SK-N-SH treated with all-trans-retinoic acid at 6 μM for 48 hours (cell line): ENCODE data around the gene MOV10L1.

ENCODE experiments used
- ATAC-seq: fragments of 200-7000 bp; cut with Tn5 transposase; 3 replicates; pipeline ENCODE4 v1.9.1; 2020; ENCODE audit warnings: mild to moderate bottlenecking, moderate library complexity
- ARNTL ChIP-seq: fragments of 450-650 bp; formaldehyde crosslinking; IDR thresholded peaks from 2 replicates; pipeline ENCODE4 v1.5.0; 2020; ENCODE audit warnings: low read depth, mild to moderate bottlenecking, moderate library complexity, borderline replicate concordance
- CSDC2 ChIP-seq: fragments of 250-450 bp; sonication (Bioruptor Pico); IDR thresholded peaks from 2 replicates; pipeline ENCODE4 v1.5.0; 2020; ENCODE audit warnings: mild to moderate bottlenecking, moderate library complexity
- CSRNP3 ChIP-seq: fragments of 250-450 bp; sonication (Bioruptor Pico); IDR thresholded peaks from 2 replicates; pipeline ENCODE4 v1.5.1; 2021; ENCODE audit warnings: mild to moderate bottlenecking, moderate library complexity
- ISL1 ChIP-seq: fragments of 250-450 bp; sonication (Bioruptor Pico); IDR thresholded peaks from 2 replicates; pipeline ENCODE4 v2.1.2; 2022; ENCODE audit warnings: mild to moderate bottlenecking, moderate library complexity
- OSR1 ChIP-seq: fragments of 250-450 bp; sonication (Bioruptor Pico); IDR thresholded peaks from 2 replicates; pipeline ENCODE4 v1.8.0; 2022; ENCODE audit warnings: moderate library complexity, mild to moderate bottlenecking, inconsistent platforms
- PATZ1 ChIP-seq: fragments of 250-450 bp; sonication (Bioruptor Pico); IDR thresholded peaks from 2 replicates; pipeline ENCODE4 v1.8.0; 2020; ENCODE audit warnings: mild to moderate bottlenecking, moderate library complexity, borderline replicate concordance
- RARB ChIP-seq: fragments of 250-450 bp; sonication (Bioruptor Pico); IDR thresholded peaks from 2 replicates; pipeline ENCODE4 v1.8.0; 2021; ENCODE audit warnings: mild to moderate bottlenecking, moderate library complexity
- SNAI2 ChIP-seq: fragments of 250-450 bp; sonication (Bioruptor Pico); IDR thresholded peaks from 2 replicates; pipeline ENCODE4 v1.5.0; 2020; ENCODE audit warnings: mild to moderate bottlenecking, moderate library complexity
- TCF4 ChIP-seq: fragments of 250-450 bp; sonication (Bioruptor Pico); IDR thresholded peaks from 2 replicates; pipeline ENCODE4 v1.8.0; 2021; ENCODE audit warnings: mild to moderate bottlenecking, moderate library complexity, borderline replicate concordance
- ZC3H10 ChIP-seq: fragments of 250-450 bp; sonication (Bioruptor Pico); IDR thresholded peaks from 2 replicates; pipeline ENCODE4 v1.5.1; 2021; ENCODE audit warnings: mild to moderate bottlenecking, moderate library complexity
- ZFP30 ChIP-seq: fragments of 450-650 bp; formaldehyde crosslinking; IDR thresholded peaks from 2 replicates; pipeline ENCODE4 v1.5.0; 2022; ENCODE audit warnings: mild to moderate bottlenecking, moderate library complexity
- ZNF565 ChIP-seq: fragments of 450-650 bp; formaldehyde crosslinking; conservative IDR thresholded peaks from 2 replicates; pipeline ENCODE4 v1.5.0; 2020; ENCODE audit warnings: low read depth, mild to moderate bottlenecking, moderate library complexity
- ZNF70 ChIP-seq: fragments of 450-650 bp; formaldehyde crosslinking; IDR thresholded peaks from 2 replicates; pipeline ENCODE4 v1.5.0; 2020; ENCODE audit warnings: mild to moderate bottlenecking, moderate library complexity
- TF ChIP-seq, protein P1 (sequence below): fragments of 250-450 bp; sonication (Bioruptor Pico); IDR thresholded peaks from 2 replicates; pipeline ENCODE4 v1.5.0; 2020; ENCODE audit warnings: mild to moderate bottlenecking, moderate library complexity
- TF ChIP-seq, protein P2 (sequence below): fragments of 250-450 bp; sonication (Bioruptor Pico); IDR thresholded peaks from 2 replicates; pipeline ENCODE4 v1.5.1; 2020; ENCODE audit warnings: low read depth, mild to moderate bottlenecking, moderate library complexity
- TF ChIP-seq, protein P3 (sequence below): fragments of 250-450 bp; sonication (Bioruptor Pico); IDR thresholded peaks from 2 replicates; pipeline ENCODE4 v1.8.0; 2021; ENCODE audit warnings: low read depth, mild to moderate bottlenecking, moderate library complexity, borderline replicate concordance

Gene MOV10L1

DNA sequence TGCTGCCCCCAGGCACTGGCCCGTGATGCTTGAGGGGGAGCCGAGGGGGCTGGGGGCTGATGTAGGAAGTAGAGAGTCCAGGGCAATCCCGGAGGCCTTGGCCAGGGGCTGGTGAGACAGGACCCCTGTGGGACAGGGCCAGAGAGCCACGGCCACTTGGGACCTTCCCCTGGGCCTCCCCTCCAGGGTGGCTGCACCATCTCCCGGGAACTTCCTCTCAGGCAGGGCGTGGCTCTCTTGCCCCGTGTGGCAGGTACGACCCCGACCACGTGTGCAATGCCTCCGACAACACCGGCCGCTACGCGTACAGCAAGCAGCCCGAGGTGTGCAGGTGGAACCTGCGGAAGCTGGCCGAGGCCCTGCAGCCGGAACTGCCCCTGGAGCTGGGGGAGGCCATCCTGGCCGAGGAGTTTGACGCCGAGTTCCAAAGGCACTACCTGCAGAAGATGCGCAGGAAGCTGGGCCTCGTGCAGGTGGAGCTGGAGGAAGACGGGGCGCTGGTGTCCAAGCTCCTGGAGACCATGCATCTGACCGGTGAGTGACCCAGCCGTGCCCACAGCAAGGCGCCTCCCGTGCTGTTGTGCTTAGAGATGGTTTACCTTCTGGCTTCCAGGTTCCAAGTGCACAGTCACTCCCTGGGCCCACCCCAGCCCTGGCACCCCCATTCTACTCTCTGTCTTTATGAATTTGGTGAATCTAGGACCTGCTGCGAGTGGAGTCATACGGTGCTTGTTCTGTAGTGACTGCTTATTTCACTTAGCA lies 120.8 kb downstream of the MOV10L1 start (continued):
- TF ChIP-seq, protein P1, sequence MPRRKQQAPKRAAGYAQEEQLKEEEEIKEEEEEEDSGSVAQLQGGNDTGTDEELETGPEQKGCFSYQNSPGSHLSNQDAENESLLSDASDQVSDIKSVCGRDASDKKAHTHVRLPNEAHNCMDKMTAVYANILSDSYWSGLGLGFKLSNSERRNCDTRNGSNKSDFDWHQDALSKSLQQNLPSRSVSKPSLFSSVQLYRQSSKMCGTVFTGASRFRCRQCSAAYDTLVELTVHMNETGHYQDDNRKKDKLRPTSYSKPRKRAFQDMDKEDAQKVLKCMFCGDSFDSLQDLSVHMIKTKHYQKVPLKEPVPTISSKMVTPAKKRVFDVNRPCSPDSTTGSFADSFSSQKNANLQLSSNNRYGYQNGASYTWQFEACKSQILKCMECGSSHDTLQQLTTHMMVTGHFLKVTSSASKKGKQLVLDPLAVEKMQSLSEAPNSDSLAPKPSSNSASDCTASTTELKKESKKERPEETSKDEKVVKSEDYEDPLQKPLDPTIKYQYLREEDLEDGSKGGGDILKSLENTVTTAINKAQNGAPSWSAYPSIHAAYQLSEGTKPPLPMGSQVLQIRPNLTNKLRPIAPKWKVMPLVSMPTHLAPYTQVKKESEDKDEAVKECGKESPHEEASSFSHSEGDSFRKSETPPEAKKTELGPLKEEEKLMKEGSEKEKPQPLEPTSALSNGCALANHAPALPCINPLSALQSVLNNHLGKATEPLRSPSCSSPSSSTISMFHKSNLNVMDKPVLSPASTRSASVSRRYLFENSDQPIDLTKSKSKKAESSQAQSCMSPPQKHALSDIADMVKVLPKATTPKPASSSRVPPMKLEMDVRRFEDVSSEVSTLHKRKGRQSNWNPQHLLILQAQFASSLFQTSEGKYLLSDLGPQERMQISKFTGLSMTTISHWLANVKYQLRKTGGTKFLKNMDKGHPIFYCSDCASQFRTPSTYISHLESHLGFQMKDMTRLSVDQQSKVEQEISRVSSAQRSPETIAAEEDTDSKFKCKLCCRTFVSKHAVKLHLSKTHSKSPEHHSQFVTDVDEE (CRISPR knock-in tag), result no peak
- no peak for TF ChIP-seq ARNTL (CRISPR knock-in tag)

DNA sequence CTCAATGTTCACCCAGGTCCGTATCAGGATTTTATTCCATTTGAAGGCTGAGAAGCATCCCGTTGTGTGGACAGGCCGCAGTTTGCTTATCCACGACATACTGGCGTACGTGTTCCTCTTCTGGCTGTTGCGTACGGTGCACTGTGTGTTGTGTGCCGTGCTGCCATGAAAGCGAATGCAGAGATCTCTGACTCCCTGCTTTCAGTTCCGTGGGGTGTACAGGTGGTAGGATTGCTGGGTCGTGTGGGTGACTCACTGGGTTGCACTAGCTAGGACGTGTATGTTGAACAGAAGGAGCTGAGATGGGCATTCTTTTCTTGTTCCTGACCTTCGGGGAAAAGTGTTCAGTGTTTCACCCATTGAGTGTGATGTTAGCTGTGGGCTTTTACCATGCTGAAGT lies 121.3 kb downstream of the MOV10L1 start:
- no peak for ATAC-seq
- TF ChIP-seq, protein P2, sequence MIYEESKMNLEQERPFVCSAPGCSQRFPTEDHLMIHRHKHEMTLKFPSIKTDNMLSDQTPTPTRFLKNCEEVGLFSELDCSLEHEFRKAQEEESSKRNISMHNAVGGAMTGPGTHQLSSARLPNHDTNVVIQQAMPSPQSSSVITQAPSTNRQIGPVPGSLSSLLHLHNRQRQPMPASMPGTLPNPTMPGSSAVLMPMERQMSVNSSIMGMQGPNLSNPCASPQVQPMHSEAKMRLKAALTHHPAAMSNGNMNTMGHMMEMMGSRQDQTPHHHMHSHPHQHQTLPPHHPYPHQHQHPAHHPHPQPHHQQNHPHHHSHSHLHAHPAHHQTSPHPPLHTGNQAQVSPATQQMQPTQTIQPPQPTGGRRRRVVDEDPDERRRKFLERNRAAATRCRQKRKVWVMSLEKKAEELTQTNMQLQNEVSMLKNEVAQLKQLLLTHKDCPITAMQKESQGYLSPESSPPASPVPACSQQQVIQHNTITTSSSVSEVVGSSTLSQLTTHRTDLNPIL (CRISPR knock-in tag), result no peak
- TF ChIP-seq OSR1 (CRISPR knock-in tag) (no peak), ZC3H10 (CRISPR knock-in tag) (no peak), PATZ1 (CRISPR knock-in tag) (no peak), ZNF70 (no peak), TCF4 (no peak), ZFP30 (no peak), CSDC2 (CRISPR knock-in tag) (no peak), SNAI2 (CRISPR knock-in tag) (no peak), RARB (CRISPR knock-in tag) (no peak), ISL1 (CRISPR knock-in tag) (no peak), ZNF565 (CRISPR knock-in tag) (no peak), CSRNP3 (CRISPR knock-in tag) (no peak)
- TF ChIP-seq, protein P3, sequence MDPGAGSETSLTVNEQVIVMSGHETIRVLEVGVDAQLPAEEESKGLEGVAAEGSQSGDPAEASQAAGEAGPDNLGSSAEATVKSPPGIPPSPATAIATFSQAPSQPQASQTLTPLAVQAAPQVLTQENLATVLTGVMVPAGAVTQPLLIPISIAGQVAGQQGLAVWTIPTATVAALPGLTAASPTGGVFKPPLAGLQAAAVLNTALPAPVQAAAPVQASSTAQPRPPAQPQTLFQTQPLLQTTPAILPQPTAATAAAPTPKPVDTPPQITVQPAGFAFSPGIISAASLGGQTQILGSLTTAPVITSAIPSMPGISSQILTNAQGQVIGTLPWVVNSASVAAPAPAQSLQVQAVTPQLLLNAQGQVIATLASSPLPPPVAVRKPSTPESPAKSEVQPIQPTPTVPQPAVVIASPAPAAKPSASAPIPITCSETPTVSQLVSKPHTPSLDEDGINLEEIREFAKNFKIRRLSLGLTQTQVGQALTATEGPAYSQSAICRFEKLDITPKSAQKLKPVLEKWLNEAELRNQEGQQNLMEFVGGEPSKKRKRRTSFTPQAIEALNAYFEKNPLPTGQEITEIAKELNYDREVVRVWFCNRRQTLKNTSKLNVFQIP, result no peak
